NCI-H1694 (cell line): Measurements from ENCODE around the gene LRRC23.

ENCODE experiments used
- DNase-seq: peaks from one replicate; lab custom pipeline; 2025; lab: John Stamatoyannopoulos, UW

The LRRC23 gene

DNA sequence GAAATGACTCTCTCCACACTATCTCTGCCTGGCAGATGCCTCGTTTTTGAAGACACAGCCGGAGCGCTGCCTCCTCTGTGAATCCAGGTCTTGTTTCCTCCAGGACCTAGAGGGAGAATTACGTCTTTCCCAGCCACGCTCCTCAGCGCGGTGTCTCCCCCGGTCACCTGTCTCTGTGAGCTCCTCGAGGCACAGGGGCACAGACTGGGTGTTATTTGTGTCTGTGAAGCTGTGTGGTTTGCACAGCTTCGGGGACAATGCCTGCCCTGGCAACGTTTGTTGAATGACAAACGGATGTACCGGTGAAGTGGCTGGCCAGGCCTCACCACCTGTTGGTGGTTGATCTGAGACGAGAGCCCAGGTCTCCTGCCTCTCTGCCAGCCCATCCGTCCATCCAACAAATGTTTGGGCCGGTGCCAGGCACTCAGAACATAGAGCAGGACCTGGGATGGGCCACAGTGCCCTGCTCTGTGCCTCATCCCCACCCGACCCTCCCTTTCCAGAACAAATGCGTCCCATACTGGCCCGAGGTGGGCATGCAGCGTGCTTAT is 52.6 kb downstream of the LRRC23 start:
- DNase-seq = no peak

DNA sequence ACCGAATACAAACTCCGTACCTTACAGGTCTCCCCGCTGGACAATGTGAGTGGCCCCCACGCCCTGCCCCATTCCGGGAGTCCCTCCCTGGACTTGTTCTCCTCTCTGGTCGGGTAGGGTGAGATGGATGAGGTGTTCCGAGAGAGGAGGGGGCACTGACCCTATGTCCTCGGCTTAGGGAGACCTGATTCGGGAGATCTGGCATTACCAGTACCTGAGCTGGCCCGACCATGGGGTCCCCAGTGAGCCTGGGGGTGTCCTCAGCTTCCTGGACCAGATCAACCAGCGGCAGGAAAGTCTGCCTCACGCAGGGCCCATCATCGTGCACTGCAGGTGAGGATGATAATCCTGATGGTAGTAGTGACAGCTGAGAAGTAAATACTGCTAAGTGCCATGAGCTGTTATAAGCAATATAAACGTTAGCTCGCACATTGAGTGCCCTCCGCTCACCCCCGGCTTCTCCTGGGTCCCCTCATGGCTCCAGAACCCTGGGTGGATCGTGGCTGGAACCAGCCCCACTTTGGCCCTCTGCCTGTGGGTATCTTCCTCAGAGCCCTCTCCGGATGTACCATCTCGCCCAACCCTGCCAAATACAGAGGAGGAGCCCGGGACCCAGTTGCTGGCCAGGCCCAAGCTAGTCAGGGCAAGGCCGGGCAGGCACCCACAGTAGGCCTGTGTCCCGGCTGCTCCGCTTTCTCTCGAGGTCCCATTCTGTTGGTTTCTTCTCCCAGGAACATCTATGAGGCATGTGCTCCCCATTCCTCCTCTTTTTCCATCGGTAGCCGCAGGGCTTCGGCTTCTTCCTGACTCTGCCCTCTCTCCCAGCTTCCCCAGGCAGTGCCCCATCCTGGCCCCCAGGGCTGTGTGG is 53.4 kb downstream of the LRRC23 start:
- no peak for DNase-seq

DNA sequence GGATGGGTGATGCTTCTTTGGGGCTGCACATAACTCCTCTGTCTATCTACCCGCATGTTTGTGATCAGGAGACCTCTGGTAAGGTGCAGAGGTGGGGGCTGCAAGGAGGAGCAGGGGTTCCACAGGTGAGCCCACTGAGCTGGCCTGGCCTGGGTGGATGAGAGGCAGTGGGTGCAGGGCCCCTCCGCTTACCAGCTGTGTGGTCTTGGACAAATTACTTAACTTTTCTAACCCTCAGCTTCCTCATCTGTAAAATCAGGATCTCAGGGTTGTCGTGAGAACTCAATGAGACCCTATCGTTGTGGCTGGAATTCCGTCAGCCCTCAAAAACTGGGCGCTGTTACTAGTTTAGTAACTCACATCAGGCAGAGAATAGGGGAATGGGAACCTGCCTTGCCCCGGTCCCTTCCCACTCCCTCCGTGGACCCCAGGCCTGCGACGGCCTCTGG is 54.0 kb downstream of the LRRC23 start:
- DNase-seq = no peak

DNA sequence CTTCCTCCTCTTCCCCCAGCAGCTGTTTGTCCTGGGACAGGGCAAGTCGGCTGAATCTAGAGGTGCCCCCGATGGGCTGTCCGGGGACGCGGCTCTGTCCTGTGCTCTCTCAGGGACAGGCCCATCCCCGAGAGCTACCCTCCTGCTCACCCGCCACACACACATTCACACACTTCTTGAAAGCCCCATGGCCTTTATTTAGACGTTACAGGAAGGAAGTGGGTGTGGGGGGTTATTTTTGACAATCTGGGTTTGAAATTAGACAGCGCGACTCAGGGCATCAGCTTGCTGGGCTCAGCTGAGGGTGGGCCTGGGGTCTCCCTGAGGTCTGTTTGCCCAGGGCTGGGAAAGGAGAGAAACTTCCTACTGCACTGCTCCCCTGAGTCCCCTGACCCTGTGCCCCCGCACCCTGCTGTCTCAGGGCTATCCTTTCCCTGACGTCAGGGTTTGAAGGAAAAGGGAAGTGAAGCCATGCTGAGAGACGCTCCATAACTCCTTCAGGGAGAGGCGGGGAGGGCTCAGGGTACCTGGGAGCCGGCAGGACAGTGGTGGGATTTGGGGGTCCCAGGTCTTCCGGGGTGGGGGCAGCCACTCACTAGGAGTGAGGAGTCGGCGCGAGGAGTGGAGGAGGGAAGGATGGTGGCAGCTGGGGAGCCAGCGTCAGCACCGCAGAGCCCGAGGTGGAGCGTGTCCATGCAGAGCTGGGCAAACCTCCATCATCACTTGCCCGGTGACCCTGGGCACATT is 54.6 kb downstream of the LRRC23 start:
- DNase-seq = no peak

DNA sequence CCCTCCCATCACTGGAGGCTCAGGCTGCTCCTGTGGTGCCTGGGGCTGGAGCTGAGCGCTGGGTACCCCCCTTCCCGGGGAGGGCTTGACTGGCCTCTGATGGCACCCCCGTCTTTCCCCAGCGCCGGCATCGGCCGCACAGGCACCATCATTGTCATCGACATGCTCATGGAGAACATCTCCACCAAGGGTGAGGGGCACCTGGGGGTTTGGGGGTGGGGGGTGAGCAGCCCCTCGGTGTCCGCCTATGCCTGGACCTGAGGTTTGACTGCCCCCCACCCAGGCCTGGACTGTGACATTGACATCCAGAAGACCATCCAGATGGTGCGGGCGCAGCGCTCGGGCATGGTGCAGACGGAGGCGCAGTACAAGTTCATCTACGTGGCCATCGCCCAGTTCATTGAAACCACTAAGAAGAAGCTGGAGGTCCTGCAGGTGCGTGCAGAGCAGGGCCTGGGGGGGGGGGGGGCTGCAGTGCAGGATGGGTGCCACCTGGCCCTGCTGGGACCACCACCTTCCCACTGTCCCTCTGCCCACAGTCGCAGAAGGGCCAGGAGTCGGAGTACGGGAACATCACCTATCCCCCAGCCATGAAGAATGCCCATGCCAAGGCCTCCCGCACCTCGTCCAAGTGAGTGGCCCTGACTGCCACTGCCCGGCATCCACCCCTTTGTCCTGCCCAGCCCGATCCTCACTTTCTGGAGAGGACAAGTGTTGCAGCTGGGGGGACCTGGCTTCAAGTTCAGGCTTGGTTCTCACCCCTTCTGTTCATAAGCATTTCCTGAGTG is 55.4 kb downstream of the LRRC23 start:
- DNase-seq = no peak

DNA sequence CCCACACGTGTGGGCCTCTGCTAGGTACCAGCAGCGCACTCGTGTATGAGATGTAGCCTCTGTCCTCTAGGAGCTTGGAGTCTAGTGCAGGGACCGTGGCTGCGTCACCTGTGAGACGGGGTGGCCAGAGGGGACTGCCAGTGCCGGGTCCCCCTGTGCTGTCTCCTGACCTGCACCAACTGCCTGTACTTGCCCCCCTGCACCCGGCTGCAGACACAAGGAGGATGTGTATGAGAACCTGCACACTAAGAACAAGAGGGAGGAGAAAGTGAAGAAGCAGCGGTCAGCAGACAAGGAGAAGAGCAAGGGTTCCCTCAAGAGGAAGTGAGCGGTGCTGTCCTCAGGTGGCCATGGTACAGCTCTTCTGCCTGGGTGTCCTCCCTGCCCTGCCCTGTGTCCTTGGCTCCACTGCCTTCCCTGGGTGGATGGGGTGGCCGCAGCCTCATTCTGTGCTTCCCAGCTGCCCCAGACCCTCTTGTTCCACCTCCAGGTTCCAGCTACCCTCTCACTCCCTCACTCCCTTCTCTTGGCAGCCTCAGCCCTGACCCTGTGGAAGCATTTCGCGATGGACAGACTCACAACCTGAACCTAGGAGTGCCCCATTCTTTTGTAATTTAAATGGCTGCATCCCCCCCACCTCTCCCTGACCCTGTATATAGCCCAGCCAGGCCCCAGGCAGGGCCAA is 56.1 kb downstream of the LRRC23 start:
- no peak for DNase-seq

DNA sequence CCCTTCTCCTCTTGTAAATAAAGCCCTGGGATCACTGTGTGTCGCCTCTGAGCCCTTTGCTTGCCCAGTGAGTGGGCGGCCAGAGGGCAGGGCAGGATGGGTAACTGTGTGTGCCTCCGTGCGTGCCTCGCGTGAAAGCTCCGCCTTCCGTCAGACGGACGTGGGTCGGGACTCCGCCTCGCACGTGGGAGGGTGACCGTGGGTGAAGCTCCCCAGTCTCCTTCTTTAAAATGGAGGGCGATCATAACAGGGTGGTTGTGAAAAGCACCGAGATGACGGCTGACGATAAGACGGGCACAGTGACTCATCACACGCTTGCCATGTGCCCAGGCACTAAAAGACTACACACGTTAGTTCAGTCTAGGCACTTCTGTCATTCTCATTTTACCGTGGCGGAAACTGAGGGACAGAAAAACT is 56.7 kb downstream of the LRRC23 start:
- no peak for DNase-seq

DNA sequence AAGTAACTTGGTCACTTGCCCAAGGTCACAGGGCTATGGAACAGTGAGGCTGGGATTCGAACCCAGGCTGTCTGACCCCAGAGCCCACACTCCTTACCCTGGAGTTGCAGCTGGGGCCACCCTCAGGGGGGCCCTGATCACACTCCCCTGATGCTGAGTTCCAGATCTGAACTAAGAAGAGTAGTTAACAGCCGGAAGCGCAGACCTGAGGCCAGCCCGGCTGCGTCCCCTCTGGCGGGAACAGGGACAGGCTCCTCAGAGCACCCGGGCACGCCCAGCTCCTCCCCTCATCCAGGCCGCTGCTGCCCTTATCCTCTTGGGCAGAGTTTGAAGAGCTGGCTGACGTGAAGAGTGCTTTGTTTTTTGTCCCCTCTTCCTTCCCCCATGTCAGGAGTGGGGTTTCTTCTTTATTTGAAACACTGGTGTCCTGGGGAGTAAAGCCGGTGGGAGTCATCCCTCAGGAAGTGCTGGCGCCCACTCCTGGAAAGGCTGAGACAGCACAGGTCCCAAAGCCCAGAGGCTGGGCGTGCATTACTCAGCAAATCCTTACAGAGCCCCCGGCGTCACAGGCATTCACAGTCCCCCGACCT is 57.2 kb downstream of the LRRC23 start:
- peak; percentile 87 for DNase-seq

DNA sequence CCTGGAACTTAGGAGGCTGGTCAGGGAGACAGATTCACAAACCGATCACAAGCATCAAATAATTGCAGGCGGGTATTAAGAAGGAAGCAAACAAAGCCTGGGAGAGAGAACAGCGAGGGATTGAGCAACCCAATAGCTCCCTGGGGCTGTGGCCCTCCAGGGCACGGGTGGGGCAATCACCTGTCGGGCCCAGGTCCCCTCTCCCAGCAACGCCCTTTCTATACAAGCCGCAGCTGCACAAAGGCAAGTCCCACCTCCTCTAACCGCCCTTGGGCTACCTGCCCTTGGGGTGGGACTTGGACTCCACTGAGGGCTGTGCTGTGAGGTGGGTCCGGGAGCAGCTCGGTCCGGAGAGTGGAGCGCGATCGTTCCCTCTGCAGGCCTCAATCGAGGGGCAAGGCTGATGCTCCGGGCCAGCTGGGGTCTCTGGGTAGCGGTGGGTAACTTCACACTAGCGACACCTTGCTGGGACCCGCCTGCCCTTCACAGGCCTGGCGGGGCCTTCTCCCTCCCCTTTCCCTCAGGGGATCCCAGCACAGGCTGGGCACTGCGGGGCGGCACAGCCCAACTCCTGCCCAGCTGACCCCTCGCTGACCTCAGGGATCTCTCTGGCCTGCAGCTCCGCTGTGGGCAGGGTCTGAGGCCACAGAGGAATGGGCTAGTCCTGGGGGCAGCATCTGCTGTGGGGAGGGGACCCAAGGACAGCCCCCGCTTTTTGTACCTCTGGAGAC is 57.8 kb downstream of the LRRC23 start:
- DNase-seq = no peak

DNA sequence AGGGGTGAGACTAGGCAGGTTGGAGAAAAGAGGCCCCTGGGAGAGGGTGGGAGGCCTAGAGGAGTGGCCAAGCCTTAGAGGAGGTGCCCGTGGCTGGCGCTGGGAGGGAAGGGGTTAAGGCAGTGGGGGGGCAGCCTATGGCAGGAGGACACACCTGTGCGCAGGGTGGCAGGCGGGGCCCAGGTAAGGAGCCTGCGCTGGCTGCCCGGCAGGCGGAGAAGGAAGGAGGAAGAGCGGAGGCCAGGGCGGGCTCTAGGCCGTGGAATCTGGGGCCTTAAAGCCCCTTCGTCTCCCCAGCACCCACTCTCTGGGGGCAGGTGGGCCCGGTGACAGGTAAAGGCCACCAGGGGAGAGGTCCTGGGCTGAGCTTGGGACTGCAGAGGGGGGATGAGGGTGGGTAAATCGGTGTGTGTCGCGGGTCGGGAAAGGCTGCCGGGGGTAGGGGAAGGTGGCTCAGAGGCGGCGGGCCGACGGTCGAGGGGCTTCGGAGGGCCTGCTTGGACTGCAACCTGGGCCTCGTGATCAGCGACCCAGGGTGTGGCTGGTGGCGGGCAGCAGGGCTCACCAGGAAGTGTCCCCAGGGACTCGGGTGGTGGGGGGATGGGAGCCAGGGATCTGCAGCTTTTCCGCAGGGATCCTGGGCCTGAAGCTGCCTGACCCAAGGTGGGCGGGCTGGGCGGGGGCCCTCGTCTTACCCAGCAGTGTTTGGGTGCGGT is 58.6 kb downstream of the LRRC23 start:
- DNase-seq = no peak
